ENCODE data around the gene TTC8. TPM values are rescaled to one million over a fixed set of nuclear protein-coding genes. Genes with fewer than 3 reads are reported as not detected.

TTC8 gene
- total RNA-seq, 1 donor: 28.1 TPM

DNA sequence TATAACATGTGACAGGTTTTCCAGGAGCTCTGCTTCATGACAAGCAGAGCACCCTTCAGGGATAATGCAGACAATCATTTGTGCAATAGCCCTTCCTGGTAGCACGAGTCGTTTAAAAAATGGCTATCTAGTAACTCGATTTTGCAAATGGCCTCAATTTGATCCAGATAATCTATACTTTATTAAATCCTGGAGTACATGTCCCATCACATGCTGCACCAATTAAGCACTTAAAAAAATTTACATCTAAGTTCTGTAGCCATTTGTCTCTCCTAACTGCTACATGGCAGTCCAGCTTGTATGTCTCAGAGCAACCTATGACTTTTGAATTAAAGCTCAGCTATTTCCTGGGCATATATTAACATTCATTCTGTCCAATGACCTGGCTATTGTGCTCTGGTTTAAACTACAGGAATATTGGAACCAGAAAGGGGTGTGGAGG is 79.8 kb downstream of the TTC8 start:
- TF ChIP-seq CTCF (IDR thresholded peaks at IDR 0.05; ENCODE audit: insufficient read depth, low read depth, low read length): no peak
- no peak for DNase-seq (ENCODE audit: low read depth)
- no peak overlapping the region for H3K4me3 ChIP-seq (ENCODE audit: low read depth, low read length)

- no peak overlapping the region for H3K4me3 ChIP-seq (ENCODE audit: low read depth, low read length)
- no peak for TF ChIP-seq CTCF (IDR thresholded peaks at IDR 0.05; ENCODE audit: insufficient read depth, low read depth, low read length)
- DNase-seq (ENCODE audit: low read depth): no peak
Measured at GRCh38 chr14:88904864-88905263, 80.4 kb downstream of the TTC8 start.

- TF ChIP-seq CTCF (IDR thresholded peaks at IDR 0.05; ENCODE audit: insufficient read depth, low read depth, low read length): no peak
- H3K4me3 ChIP-seq (ENCODE audit: low read depth, low read length): no peak overlapping the region
- DNase-seq (ENCODE audit: low read depth): no peak
Measured at GRCh38 chr14:88908216-88908615, 83.8 kb downstream of the TTC8 start.

DNA sequence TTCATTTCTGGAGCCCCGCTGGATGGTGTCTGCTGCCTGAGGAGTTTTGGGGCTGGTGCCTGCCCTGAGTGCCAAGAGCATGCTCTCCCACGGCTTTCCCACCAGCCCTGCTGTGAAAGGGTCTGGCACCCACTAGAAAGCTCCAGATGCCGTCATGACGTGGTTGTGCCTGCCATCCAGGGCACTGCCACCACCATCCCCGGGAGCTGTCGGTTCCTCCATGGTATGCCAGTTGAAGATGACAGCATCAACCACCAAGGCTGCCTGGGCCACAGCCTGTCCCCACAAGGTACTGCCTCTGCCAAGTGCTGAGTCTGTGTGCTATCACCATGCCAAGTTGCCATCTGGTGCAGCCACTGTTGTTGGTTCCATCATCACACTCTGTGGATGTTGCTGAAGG is 85.9 kb downstream of the TTC8 start:
- no peak for DNase-seq (ENCODE audit: low read depth)
- no peak overlapping the region for H3K4me3 ChIP-seq (ENCODE audit: low read depth, low read length)
- TF ChIP-seq CTCF (IDR thresholded peaks at IDR 0.05; ENCODE audit: insufficient read depth, low read depth, low read length): no peak

- TF ChIP-seq CTCF (IDR thresholded peaks at IDR 0.05; ENCODE audit: insufficient read depth, low read depth, low read length): no peak
- no peak overlapping the region for H3K4me3 ChIP-seq (ENCODE audit: low read depth, low read length)
Measured at GRCh38 chr14:88911809-88912208, 87.4 kb downstream of the TTC8 start.

DNA sequence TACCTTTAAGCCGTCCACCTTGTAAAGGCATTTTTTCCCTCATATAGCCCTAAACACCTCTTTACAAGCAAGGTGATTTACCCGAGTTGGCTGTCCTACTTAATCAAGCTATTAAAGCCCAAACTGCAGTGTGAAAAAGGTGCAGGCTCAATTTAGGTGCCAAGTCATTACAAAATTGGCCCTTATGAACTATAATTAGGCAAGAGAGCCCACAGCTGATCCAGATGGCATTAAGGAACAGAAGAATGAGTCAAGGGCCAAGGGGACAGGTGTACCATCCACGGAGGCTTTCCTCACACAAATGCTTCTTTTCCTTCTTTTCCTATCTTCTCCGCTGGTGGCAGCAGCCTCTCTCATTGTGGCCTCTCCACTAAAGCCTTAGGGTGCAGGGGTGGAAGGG is 90.5 kb downstream of the TTC8 start:
- no peak for TF ChIP-seq CTCF (IDR thresholded peaks at IDR 0.05; ENCODE audit: insufficient read depth, low read depth, low read length)

More at GRCh38 chr14:88911809-88912208, 87.4 kb downstream of the TTC8 start:
- no peak for DNase-seq (ENCODE audit: low read depth)

GRCh38 chr14:88919502-88919901 is 95.1 kb downstream of the TTC8 start:
- TF ChIP-seq CTCF (IDR thresholded peaks at IDR 0.05; ENCODE audit: insufficient read depth, low read depth, low read length): no peak
- DNase-seq (ENCODE audit: low read depth): no peak
- H3K4me3 ChIP-seq (ENCODE audit: low read depth, low read length): no peak overlapping the region

More for the DNA sequence above, 90.5 kb downstream of the TTC8 start:
- no peak for DNase-seq (ENCODE audit: low read depth)
- no peak overlapping the region for H3K4me3 ChIP-seq (ENCODE audit: low read depth, low read length)

Data from fibroblast of villous mesenchyme (primary cell).